CD14-positive monocyte (primary cell): ENCODE results near the gene STK38L. TPM values are rescaled to one million over a fixed set of nuclear protein-coding genes. Genes with fewer than 3 reads are reported as not detected.
A peak's percentile ranks its signal among the peaks of the same experiment; 100 is the strongest.

Source experiments
- DNase-seq, 3 donors: peaks; one replicate each; pipeline ENCODE4 v3.0.0-alpha.2; 2011 to 2022
- H2AFZ ChIP-seq: 2 replicates; pipeline ENCODE4 v1.6.0; 2012; ENCODE audit warnings: mild to moderate bottlenecking, low read depth, low read length, inconsistent platforms; ENCODE audit not compliant: insufficient read depth, poor library complexity, severe bottlenecking
- H3K27ac ChIP-seq, 2 donors: 1 replicate in 1 of 2; 2 replicates in 1 of 2; pipeline ENCODE4 v1.5.1; 2012 to 2013; ENCODE audit warnings: low read length in 2 of 2, control low read depth in 1 of 2, inconsistent platforms in 1 of 2, low read depth in 1 of 2, mild to moderate bottlenecking in 1 of 2
- H3K27me3 ChIP-seq, 2 donors: one replicate each; pipeline versions ENCODE4 v1.6.0 to v1.6.1; 2011 to 2013; ENCODE audit warnings: low read length in 2 of 2; ENCODE audit not compliant: control insufficient read depth in 2 of 2, insufficient read depth in 2 of 2
- H3K36me3 ChIP-seq, 2 donors: replicated peaks in 1 of 2; 1 replicate in 1 of 2; 2 replicates in 1 of 2; pipeline versions ENCODE4 v1.5.1 to v1.6.1; 2012 to 2013; ENCODE audit warnings: low read length in 2 of 2, control low read depth in 1 of 2, inconsistent platforms in 1 of 2, mild to moderate bottlenecking in 1 of 2; ENCODE audit not compliant: insufficient read depth in 2 of 2, control insufficient read depth in 1 of 2
- H3K4me1 ChIP-seq, 2 donors: 1 replicate in 1 of 2; 2 replicates in 1 of 2; pipeline versions ENCODE4 v1.5.1 to v1.6.1; 2012 to 2013; ENCODE audit warnings: low read length in 2 of 2, control low read depth in 1 of 2, inconsistent platforms in 1 of 2, mild to moderate bottlenecking in 1 of 2, moderate library complexity in 1 of 2; ENCODE audit not compliant: insufficient read depth in 2 of 2, control insufficient read depth in 1 of 2
- H3K4me2 ChIP-seq: replicated peaks from 2 replicates; pipeline ENCODE3; 2012; ENCODE audit warnings: low read length, moderate library complexity, mild to moderate bottlenecking; ENCODE audit not compliant: poor library complexity, severe bottlenecking; ENCODE audit errors: extremely low read depth
- H3K4me3 ChIP-seq, 3 experiments: fragments of 200-600 bp in 1 of 3; sonication (generic) in 1 of 3; replicated peaks in 1 of 3; 1 replicate in 2 of 3; 2 replicates in 1 of 3; pipeline ENCODE4 v1.5.1; 2011 to 2013; ENCODE audit warnings: low read length in 3 of 3, mild to moderate bottlenecking in 3 of 3, control low read depth in 2 of 3, low read depth in 2 of 3, inconsistent platforms in 1 of 3, moderate library complexity in 1 of 3
- H3K79me2 ChIP-seq: 2 replicates; pipeline ENCODE4 v1.6.0; 2012; ENCODE audit warnings: mild to moderate bottlenecking, control low read depth, inconsistent platforms, low read length, moderate library complexity; ENCODE audit not compliant: insufficient read depth
- H3K9ac ChIP-seq: 2 replicates; pipeline ENCODE4 v1.6.0; 2017; ENCODE audit warnings: low read length, mild to moderate bottlenecking; ENCODE audit not compliant: insufficient read depth, poor library complexity, severe bottlenecking
- H3K9me3 ChIP-seq, 2 donors: replicated peaks in 1 of 2; 1 replicate in 1 of 2; 2 replicates in 1 of 2; pipeline versions ENCODE4 v1.5.1 to v1.6.1; 2012 to 2013; ENCODE audit warnings: low read length in 2 of 2, control low read depth in 1 of 2; ENCODE audit not compliant: control insufficient read depth in 1 of 2, insufficient read depth in 1 of 2
- H4K20me1 ChIP-seq: 2 replicates; pipeline ENCODE4 v1.6.0; 2012; ENCODE audit warnings: mild to moderate bottlenecking, low read length, control low read depth, moderate library complexity; ENCODE audit not compliant: insufficient read depth
- H3K27ac Mint-ChIP-seq, 7 donors: one replicate each; pipeline ENCODE4 v1.8.0; 2020; ENCODE audit warnings: mild to moderate bottlenecking in 7 of 7, mixed read lengths in 7 of 7, moderate library complexity in 6 of 7, inconsistent platforms in 2 of 7
- H3K27me3 Mint-ChIP-seq, 3 donors: one replicate each; pipeline ENCODE4 v1.8.0; 2021 to 2022; ENCODE audit warnings: low read depth in 3 of 3, mild to moderate bottlenecking in 3 of 3, mixed read lengths in 3 of 3, moderate library complexity in 3 of 3, inconsistent platforms in 1 of 3
- H3K36me3 Mint-ChIP-seq, 2 donors: one replicate each; pipeline ENCODE4 v1.8.0; 2020; ENCODE audit warnings: mixed read lengths in 2 of 2, inconsistent platforms in 1 of 2, mild to moderate bottlenecking in 1 of 2
- H3K4me1 Mint-ChIP-seq: one replicate; pipeline ENCODE4 v1.8.0; 2020; ENCODE audit warnings: mild to moderate bottlenecking, mixed read lengths
- H3K4me3 Mint-ChIP-seq, 2 donors: one replicate each; pipeline ENCODE4 v1.8.0; 2020; ENCODE audit warnings: mild to moderate bottlenecking in 2 of 2, mixed read lengths in 2 of 2, moderate library complexity in 1 of 2
- H3K9me3 Mint-ChIP-seq, 7 donors: one replicate each; pipeline ENCODE4 v1.8.0; 2020 to 2022; ENCODE audit warnings: mixed read lengths in 7 of 7, mild to moderate bottlenecking in 6 of 7, moderate library complexity in 6 of 7, inconsistent platforms in 2 of 7
- CTCF ChIP-seq: fragments of 200-600 bp; IDR thresholded peaks from one replicate; pipeline ENCODE4 v1.8.0; 2022; ENCODE audit warnings: antibody characterized with exemption, mild to moderate bottlenecking
- WGBS: methylation state at CpG from one replicate; pipeline ENCODE4 v1.1.5; 2013; ENCODE audit warnings: missing lambda C conversion rate; ENCODE audit not compliant: insufficient coverage; 5-methylcytosine and 5-hydroxymethylcytosine counted together
- intact Hi-C, 2 donors: fragments of 100-400 bp; cut with micrococcal nuclease; formaldehyde crosslinking; loops; one replicate each; pipeline versions ENCODE4 v1.15.0 to v1.15.1; 2023
- polyA plus RNA-seq, 3 donors: library from polyadenylated mRNA; depleted of rRNA in 1 of 3; unstranded in 2 of 3; stranded (reverse) in 1 of 3; fragments of 300-500 nt in 2 of 3; fragments of >200 nt in 1 of 3; fragmentation: Illumina TruSeq in 2 of 3; gene quantifications; 1 replicate in 2 of 3; 2 replicates in 1 of 3; pipeline ENCODE4 v1.2.3, GENCODE V29; 2012 to 2021

The STK38L gene
- polyA plus RNA-seq, 3 donors, result 20.0 to 29.5 (median 20.5) TPM

- WGBS, result no CpG with 5 or more reads among the region's 5 CpGs
- Mint-ChIP-seq H3K27ac (peak overlapping the region in 2 of 7 donors; percentile 22 to 25), H3K27me3 (no peaks in the 10 kb centered on the region), H3K9me3 (peaks cover 0 to 5% (median 0%) of the 10 kb centered on the region in 7 donors), H3K4me1 (peaks cover 62% of the 10 kb centered on the region), H3K4me3 (peak overlapping the region in 1 of 2 donors; percentile 9), H3K36me3 (peaks cover 5 to 7% of the 10 kb centered on the region in 2 donors)
- intact Hi-C loops, result no loop called here
- Histone ChIP-seq H3K4me2 (peak overlapping the region; percentile 87), H2AFZ (no peak overlapping the region), H4K20me1 (peaks cover 16% of the 10 kb centered on the region), H3K4me1 (peaks cover 41 to 53% of the 10 kb centered on the region in 2 donors), H3K4me3 (peak overlapping the region in 1 of 3 experiments; percentile 85), H3K27ac (peak overlapping the region in 1 of 2 donors; percentile 90), H3K9me3 (no peaks in the 10 kb centered on the region), H3K27me3 (no peaks in the 10 kb centered on the region), H3K36me3 (peaks cover 0 to 2% of the 10 kb centered on the region in 2 donors), H3K9ac (no peak overlapping the region), H3K79me2 (peaks cover 72% of the 10 kb centered on the region)
- no peak for TF ChIP-seq CTCF
- no peak for DNase-seq
Observed at GRCh38 chr12:27246774-27247173, 2.7 kb downstream of the STK38L start.

- Mint-ChIP-seq H3K4me3 (no peak overlapping the region), H3K4me1 (peaks cover 52% of the 10 kb centered on the region), H3K36me3 (peaks cover 16 to 28% of the 10 kb centered on the region in 2 donors), H3K9me3 (peaks cover 0 to 6% (median 0%) of the 10 kb centered on the region in 7 donors), H3K27ac (no peak overlapping the region), H3K27me3 (peaks cover 0 to 2% (median 0%) of the 10 kb centered on the region in 3 donors)
- Histone ChIP-seq H3K4me1 (peaks cover 25 to 35% of the 10 kb centered on the region in 2 donors), H3K79me2 (peaks cover 100% of the 10 kb centered on the region), H3K4me2 (no peak overlapping the region), H2AFZ (no peak overlapping the region), H3K27ac (no peak overlapping the region), H3K9ac (no peak overlapping the region), H3K4me3 (no peak overlapping the region), H4K20me1 (peaks cover 61% of the 10 kb centered on the region), H3K27me3 (no peaks in the 10 kb centered on the region), H3K9me3 (no peaks in the 10 kb centered on the region), H3K36me3 (peaks cover 4 to 18% of the 10 kb centered on the region in 2 donors)
- intact Hi-C loops, result no loop called here
- 47% methylated on average over 1 of the region's 2 CpGs for WGBS
- TF ChIP-seq CTCF, result no peak
- DNase-seq, result no peak
Observed at GRCh38 chr12:27252934-27253333, 8.8 kb downstream of the STK38L start.
